Activated gamma-delta T cell treated with anti-CD3 and anti-CD28 coated beads, Interleukin-2, amount 50 U/mL, for 16 hours (primary cell): ENCODE results near the gene AXIN1.

ENCODE experiments used
- DNase-seq: peaks from one replicate; pipeline ENCODE4 v3.0.0-alpha.2; 2020; ENCODE audit warnings: low read depth

AXIN1 gene

GRCh38 chr16:297832-298231 is 54.7 kb downstream of the AXIN1 start:
- no peak for DNase-seq

GRCh38 chr16:296806-297510 is 55.6 kb downstream of the AXIN1 start:
- DNase-seq, result no peak

- no peak for DNase-seq
These were observed 56.2 kb downstream of the AXIN1 start for GRCh38 chr16:296276-296675.

GRCh38 chr16:293043-293775 is 59.3 kb downstream of the AXIN1 start:
- DNase-seq, result no peak

- no peak for DNase-seq
These were observed 61.0 kb downstream of the AXIN1 start for GRCh38 chr16:291539-291938.

- no peak for DNase-seq
These were observed 61.7 kb downstream of the AXIN1 start for GRCh38 chr16:290681-291405.

GRCh38 chr16:290015-290680 is 62.4 kb downstream of the AXIN1 start:
- no peak for DNase-seq

GRCh38 chr16:289395-289997 is 63.0 kb downstream of the AXIN1 start:
- DNase-seq, result no peak

- DNase-seq, result no peak
These were observed 64.3 kb downstream of the AXIN1 start for GRCh38 chr16:287981-288920.

- DNase-seq, result no peak
These were observed 65.2 kb downstream of the AXIN1 start for GRCh38 chr16:287298-287811.

- no peak for DNase-seq
These were observed 65.8 kb downstream of the AXIN1 start for GRCh38 chr16:286491-287297.

- no peak for DNase-seq
These were observed 67.1 kb downstream of the AXIN1 start for GRCh38 chr16:285146-286055.

GRCh38 chr16:284204-285120 is 68.1 kb downstream of the AXIN1 start:
- DNase-seq, result no peak

- DNase-seq, result no peak
These were observed 69.3 kb downstream of the AXIN1 start, which contains the start of gene PDIA2 for GRCh38 chr16:283033-283805. Gene PDIA2 (plus strand): TSS chr16:283164. CDS start chr16:283170, 6 bp downstream.

GRCh38 chr16:282491-282890 is 70.0 kb downstream of the AXIN1 start:
- DNase-seq, result no peak

- no peak for DNase-seq
These were observed 70.8 kb downstream of the AXIN1 start for GRCh38 chr16:281660-282255.
